ENCODE data around the gene TMEM201. TPM values are rescaled to one million over a fixed set of nuclear protein-coding genes. Genes with fewer than 3 reads are reported as not detected.
A peak's percentile ranks its signal among the peaks of the same experiment; 100 is the strongest.

TMEM201 gene, protein sequence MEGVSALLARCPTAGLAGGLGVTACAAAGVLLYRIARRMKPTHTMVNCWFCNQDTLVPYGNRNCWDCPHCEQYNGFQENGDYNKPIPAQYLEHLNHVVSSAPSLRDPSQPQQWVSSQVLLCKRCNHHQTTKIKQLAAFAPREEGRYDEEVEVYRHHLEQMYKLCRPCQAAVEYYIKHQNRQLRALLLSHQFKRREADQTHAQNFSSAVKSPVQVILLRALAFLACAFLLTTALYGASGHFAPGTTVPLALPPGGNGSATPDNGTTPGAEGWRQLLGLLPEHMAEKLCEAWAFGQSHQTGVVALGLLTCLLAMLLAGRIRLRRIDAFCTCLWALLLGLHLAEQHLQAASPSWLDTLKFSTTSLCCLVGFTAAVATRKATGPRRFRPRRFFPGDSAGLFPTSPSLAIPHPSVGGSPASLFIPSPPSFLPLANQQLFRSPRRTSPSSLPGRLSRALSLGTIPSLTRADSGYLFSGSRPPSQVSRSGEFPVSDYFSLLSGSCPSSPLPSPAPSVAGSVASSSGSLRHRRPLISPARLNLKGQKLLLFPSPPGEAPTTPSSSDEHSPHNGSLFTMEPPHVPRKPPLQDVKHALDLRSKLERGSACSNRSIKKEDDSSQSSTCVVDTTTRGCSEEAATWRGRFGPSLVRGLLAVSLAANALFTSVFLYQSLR
- 2.8 and 8.9 TPM in 2 replicates for total RNA-seq (ENCODE audit: low replicate concordance)

- peak; percentile 80 for DNase-seq (ENCODE audit: low read depth)
- TF ChIP-seq, protein P1, sequence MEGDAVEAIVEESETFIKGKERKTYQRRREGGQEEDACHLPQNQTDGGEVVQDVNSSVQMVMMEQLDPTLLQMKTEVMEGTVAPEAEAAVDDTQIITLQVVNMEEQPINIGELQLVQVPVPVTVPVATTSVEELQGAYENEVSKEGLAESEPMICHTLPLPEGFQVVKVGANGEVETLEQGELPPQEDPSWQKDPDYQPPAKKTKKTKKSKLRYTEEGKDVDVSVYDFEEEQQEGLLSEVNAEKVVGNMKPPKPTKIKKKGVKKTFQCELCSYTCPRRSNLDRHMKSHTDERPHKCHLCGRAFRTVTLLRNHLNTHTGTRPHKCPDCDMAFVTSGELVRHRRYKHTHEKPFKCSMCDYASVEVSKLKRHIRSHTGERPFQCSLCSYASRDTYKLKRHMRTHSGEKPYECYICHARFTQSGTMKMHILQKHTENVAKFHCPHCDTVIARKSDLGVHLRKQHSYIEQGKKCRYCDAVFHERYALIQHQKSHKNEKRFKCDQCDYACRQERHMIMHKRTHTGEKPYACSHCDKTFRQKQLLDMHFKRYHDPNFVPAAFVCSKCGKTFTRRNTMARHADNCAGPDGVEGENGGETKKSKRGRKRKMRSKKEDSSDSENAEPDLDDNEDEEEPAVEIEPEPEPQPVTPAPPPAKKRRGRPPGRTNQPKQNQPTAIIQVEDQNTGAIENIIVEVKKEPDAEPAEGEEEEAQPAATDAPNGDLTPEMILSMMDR (IDR thresholded peaks at IDR 0.05; ENCODE audit: insufficient read depth, low read length), result peak; percentile 51
Observed at GRCh38 chr1:9588551-9589143, at the start of gene TMEM201. Gene TMEM201, plus strand, starts transcription at chr1:9588911. Its CDS starts 20 bp downstream, at chr1:9588931.

GRCh38 chr1:9539165-9539828 is 49.4 kb upstream of the TMEM201 start, which contains the start of gene SLC25A33:
Gene SLC25A33, plus strand, starts transcription at chr1:9539465. Its CDS starts 227 bp downstream, at chr1:9539692.
- H3K4me3 ChIP-seq (ENCODE audit: low read depth, low read length), result peak within 1 kb of the TSS; percentile 89
- peak; percentile 98 for DNase-seq (ENCODE audit: low read depth)
- TF ChIP-seq, protein P1 (IDR thresholded peaks at IDR 0.05; ENCODE audit: insufficient read depth, low read length), result no peak

More at GRCh38 chr1:9588551-9589143, at the start of gene TMEM201:
- peak within 1 kb of the TSS; percentile 73 for H3K4me3 ChIP-seq (ENCODE audit: low read depth, low read length)

DNA sequence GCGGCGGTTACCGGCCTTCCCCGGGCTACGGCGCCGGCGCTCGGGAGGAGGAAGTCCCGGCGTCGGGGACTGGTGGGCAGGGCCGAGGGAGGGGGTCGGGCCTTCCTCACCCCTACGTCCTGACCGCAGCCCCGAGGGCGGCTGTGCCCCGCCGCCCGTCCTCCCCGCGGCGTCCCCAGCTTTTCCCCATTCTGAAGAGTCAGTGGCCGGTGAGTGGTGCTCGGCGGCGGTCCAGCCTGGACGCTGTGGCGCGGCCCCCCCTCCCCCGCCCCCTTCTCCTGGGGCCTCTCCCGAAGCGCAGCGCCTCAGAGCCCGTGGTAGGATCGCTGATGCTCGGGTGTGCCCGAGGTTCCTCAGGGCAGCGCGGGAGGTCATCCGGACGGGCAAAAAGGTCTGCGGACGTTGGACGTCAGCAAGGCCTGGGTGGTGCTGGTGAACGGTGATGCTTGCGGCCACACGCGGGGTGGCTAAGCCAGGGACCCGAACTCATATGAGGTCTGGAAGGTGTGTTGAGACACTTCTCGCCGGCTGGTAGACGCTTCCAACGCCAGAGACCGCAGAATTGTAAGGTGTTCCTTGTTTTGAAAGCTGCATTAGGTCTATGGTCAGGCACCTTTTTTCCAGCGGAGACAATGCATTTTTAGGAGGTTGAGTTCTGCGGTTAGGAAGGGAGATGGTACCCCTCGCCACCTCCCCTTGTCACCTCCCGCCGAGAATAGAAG is 48.7 kb upstream of the TMEM201 start:
- TF ChIP-seq, protein P1 (IDR thresholded peaks at IDR 0.05; ENCODE audit: insufficient read depth, low read length), result no peak
- DNase-seq (ENCODE audit: low read depth), result peak; percentile 46
- peak overlapping the region; percentile 89 for H3K4me3 ChIP-seq (ENCODE audit: low read depth, low read length)

DNA sequence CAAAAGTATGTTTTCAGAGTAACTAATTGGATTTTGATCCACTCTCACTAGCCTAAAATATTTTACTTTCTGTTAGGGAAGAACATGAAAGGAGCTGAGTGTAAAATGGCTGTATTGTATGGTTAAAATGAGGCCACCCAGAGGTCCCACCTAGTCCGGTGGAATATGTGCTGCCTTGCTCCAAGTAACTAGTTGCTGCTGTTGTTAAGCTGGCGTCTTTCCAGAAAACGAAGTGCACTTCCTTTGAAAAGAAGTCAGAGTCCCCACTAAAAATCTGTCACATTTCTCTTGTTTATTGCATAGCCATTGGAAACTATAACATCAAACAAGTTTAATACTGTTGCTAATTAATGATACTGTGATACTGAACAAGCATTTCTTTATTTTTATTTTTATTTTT is 46.3 kb upstream of the TMEM201 start:
- TF ChIP-seq, protein P1 (IDR thresholded peaks at IDR 0.05; ENCODE audit: insufficient read depth, low read length), result no peak
- DNase-seq (ENCODE audit: low read depth), result peak; percentile 67
- H3K4me3 ChIP-seq (ENCODE audit: low read depth, low read length), result no peak overlapping the region

- no peak overlapping the region for H3K4me3 ChIP-seq (ENCODE audit: low read depth, low read length)
- DNase-seq (ENCODE audit: low read depth), result no peak
- TF ChIP-seq, protein P1 (IDR thresholded peaks at IDR 0.05; ENCODE audit: insufficient read depth, low read length), result no peak
Observed at GRCh38 chr1:9544926-9545325, 43.8 kb upstream of the TMEM201 start.
